ENCODE results near the gene KCNJ6.

Gene KCNJ6

DNA sequence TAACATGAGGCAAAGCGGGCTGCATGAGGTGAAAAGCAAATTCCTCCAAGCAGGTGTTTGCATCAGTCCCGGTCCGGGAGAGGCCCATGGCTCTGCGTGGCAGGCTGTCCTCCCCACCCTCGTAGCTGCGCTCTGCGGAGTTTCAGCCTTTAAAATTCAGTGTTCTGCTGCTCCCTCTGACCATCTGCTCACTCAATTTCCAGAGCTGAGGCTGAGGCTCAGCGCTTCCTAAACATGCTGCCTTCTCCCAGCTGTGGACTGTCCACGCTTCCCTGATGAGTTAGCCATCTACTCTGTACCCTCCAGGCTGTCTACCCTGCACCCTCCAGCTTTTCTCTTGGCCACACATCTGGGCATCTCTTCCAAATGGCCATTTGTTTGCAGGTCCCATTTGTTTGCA is 87.7 kb downstream of the KCNJ6 start:
- no peak overlapping the region for H3K4me3 ChIP-seq (replicated peaks; ENCODE audit: low read depth, low read length)
- TF ChIP-seq, protein P1, sequence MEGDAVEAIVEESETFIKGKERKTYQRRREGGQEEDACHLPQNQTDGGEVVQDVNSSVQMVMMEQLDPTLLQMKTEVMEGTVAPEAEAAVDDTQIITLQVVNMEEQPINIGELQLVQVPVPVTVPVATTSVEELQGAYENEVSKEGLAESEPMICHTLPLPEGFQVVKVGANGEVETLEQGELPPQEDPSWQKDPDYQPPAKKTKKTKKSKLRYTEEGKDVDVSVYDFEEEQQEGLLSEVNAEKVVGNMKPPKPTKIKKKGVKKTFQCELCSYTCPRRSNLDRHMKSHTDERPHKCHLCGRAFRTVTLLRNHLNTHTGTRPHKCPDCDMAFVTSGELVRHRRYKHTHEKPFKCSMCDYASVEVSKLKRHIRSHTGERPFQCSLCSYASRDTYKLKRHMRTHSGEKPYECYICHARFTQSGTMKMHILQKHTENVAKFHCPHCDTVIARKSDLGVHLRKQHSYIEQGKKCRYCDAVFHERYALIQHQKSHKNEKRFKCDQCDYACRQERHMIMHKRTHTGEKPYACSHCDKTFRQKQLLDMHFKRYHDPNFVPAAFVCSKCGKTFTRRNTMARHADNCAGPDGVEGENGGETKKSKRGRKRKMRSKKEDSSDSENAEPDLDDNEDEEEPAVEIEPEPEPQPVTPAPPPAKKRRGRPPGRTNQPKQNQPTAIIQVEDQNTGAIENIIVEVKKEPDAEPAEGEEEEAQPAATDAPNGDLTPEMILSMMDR (IDR thresholded peaks at IDR 0.05; ENCODE audit: low read length, missing control alignments): no peak
- DNase-seq (ENCODE audit: low read depth): no peak

DNA sequence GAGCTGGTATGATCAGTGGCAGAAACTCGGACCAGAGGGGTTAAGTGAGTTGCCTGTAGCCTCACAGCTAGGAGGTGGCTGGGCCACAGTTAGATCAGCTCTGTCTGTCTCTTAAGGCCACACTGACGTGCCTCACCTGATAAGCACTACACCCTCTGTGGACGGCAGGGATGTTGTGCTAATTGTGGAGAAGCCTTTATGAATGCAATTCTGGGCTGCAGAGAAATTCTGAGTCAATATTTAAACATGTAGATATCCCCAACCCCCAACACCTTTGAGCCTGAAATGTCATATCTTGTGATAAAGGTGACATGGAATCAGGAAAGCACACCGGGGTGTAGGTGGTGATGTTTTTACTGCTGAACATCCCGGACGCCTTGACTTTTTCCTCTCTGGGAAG is 88.3 kb downstream of the KCNJ6 start:
- DNase-seq (ENCODE audit: low read depth): no peak
- no peak overlapping the region for H3K4me3 ChIP-seq (replicated peaks; ENCODE audit: low read depth, low read length)
- TF ChIP-seq, protein P1 (IDR thresholded peaks at IDR 0.05; ENCODE audit: low read length, missing control alignments): no peak

DNA sequence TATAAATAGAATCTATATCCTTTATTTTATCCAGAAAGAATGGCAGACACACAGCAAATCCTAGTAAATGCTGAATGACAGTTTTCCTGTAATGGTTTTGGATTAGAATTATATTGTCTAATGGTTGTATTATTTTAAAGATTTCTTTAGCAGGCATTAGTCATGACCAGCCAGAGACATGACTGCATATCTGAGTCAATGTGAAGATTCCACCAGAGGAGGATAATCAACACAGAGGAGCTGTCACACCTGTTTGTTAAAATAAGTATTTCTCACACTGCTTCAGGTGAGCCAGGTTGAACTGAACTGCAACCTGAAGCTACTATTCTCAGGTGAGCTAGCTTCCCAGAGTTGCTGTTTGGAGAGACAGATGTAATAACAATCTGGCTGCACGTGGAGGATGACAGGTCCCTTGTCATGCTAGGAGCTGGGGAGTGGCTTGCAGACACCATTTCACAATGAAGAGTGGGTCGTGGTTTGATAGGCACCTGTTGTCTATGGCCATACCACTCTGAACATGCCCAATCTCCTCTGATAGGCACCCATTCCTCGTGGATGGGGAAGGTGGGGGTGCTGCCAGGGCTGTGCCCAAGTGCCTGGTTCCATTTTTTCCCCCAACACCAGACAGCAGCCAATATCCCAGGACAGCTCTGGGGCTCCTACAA is 94.3 kb downstream of the KCNJ6 start:
- H3K4me3 ChIP-seq (replicated peaks; ENCODE audit: low read depth, low read length): no peak overlapping the region

DNA sequence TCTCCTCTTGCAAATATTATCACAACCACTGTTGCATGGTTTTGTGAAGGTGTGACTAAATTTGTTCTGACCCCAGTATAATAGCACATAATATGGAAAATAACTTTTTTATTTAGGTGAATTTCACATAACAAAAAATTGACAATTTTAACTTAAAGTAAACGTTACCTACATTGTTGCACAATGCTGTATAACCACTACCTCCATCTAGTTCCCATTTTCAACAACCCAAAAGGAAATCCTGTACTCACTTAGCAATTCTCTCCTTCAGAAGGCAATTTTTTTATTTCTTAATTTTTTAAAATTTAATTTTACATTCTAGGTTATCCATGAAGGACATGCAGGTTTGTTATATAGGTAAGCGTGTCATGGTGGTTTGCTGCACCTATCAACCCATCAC is 95.2 kb downstream of the KCNJ6 start:
- H3K4me3 ChIP-seq (replicated peaks; ENCODE audit: low read depth, low read length): no peak overlapping the region
- DNase-seq (ENCODE audit: low read depth): no peak
- TF ChIP-seq, protein P1 (IDR thresholded peaks at IDR 0.05; ENCODE audit: low read length, missing control alignments): no peak

More for the DNA sequence above, 94.3 kb downstream of the KCNJ6 start:
- DNase-seq (ENCODE audit: low read depth): no peak
- TF ChIP-seq, protein P1 (IDR thresholded peaks at IDR 0.05; ENCODE audit: low read length, missing control alignments): no peak

DNA sequence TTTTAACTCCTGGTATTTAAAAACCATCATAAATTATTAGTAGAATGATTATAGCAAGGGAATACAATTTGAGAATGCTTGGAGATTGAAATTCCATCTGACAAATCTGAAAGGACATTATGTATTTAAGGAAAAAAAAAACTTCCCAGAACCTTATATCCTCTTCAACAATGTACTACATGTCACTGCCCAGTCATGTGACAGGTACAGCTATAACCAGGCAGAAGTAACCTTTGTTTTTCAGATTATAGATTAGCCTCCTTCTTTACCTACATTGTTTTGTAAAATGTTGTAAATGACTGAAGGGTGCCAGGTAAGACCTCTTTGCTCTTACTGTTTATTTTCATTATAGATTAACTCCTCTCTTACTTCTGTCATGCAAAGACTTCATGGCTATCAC is 96.9 kb downstream of the KCNJ6 start:
- H3K4me3 ChIP-seq (replicated peaks; ENCODE audit: low read depth, low read length): no peak overlapping the region
- DNase-seq (ENCODE audit: low read depth): no peak
- TF ChIP-seq, protein P1 (IDR thresholded peaks at IDR 0.05; ENCODE audit: low read length, missing control alignments): no peak

DNA sequence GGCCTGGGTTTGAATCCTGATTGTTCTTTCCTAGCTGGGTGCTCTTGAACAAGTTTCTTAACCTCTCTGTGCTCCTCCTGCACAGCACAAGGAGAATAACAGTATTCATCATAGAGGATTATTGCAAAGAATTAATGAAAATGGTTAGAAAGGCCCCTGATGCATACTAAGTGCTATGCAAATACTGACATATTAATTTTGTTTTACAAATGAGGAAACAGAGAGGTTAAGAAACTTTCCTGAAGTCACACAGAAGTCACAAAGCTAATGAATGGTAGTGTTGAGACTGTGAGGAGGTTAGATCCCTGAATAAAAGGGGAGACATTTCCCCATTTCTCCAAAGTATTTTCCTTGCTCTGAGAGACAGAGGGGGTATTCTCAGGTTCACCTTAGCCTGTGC is 99.0 kb downstream of the KCNJ6 start:
- H3K4me3 ChIP-seq (replicated peaks; ENCODE audit: low read depth, low read length): no peak overlapping the region

More for the DNA sequence above, 99.0 kb downstream of the KCNJ6 start:
- TF ChIP-seq, protein P1 (IDR thresholded peaks at IDR 0.05; ENCODE audit: low read length, missing control alignments): no peak
- no peak for DNase-seq (ENCODE audit: low read depth)
